ENCODE results near the gene CDH18.

- TF ChIP-seq POLR2A (IDR thresholded peaks at IDR 0.05) = no peak
- no peak for TF ChIP-seq POLR2AphosphoS5 (IDR thresholded peaks at IDR 0.05)
Observed at GRCh38 chr5:19565466-19565865, 422.5 kb downstream of the CDH18 start.
